Measurements from ENCODE around the gene SOCS6. TPM values are rescaled to one million over a fixed set of nuclear protein-coding genes. Genes with fewer than 3 reads are reported as not detected.
A peak's percentile ranks its signal among the peaks of the same experiment; 100 is the strongest.

The SOCS6 gene
- total RNA-seq, 1 donor from 2014 or later, result 12.4 TPM

GRCh38 chr18:70279470-70279869 lies 9.4 kb upstream of the SOCS6 start:
- H3K36me3 Mint-ChIP-seq (ENCODE audit: unreplicated experiment), result no peaks in the 10 kb centered on the region
- DNase-seq, result no peak
- TF ChIP-seq CTCF (IDR thresholded peaks at IDR 0.05; ENCODE audit: partially characterized antibody, unreplicated experiment), result no peak
- no peaks in the 10 kb centered on the region for H3K4me1 Mint-ChIP-seq (ENCODE audit: low read depth, unreplicated experiment)
- no peaks in the 10 kb centered on the region for H3K27me3 Mint-ChIP-seq (ENCODE audit: unreplicated experiment)
- H3K27ac Mint-ChIP-seq (ENCODE audit: unreplicated experiment), result no peak overlapping the region
- no peaks in the 10 kb centered on the region for H3K9me3 Mint-ChIP-seq (ENCODE audit: unreplicated experiment)
- no peak overlapping the region for H3K4me3 Mint-ChIP-seq (ENCODE audit: unreplicated experiment)

- Mint-ChIP-seq H3K9me3 (ENCODE audit: unreplicated experiment) (no peaks in the 10 kb centered on the region), H3K27ac (ENCODE audit: unreplicated experiment) (no peak overlapping the region), H3K36me3 (ENCODE audit: unreplicated experiment) (no peaks in the 10 kb centered on the region), H3K27me3 (ENCODE audit: unreplicated experiment) (no peaks in the 10 kb centered on the region), H3K4me3 (ENCODE audit: unreplicated experiment) (no peak overlapping the region), H3K4me1 (ENCODE audit: low read depth, unreplicated experiment) (no peaks in the 10 kb centered on the region)
- TF ChIP-seq CTCF (IDR thresholded peaks at IDR 0.05; ENCODE audit: partially characterized antibody, unreplicated experiment), result no peak
- DNase-seq, result no peak
Measured at GRCh38 chr18:70280007-70280925, 8.6 kb upstream of the SOCS6 start.

- no peak overlapping the region for H3K27ac Mint-ChIP-seq (ENCODE audit: unreplicated experiment)
- no peaks in the 10 kb centered on the region for H3K4me1 Mint-ChIP-seq (ENCODE audit: low read depth, unreplicated experiment)
- no peak for TF ChIP-seq CTCF (IDR thresholded peaks at IDR 0.05; ENCODE audit: partially characterized antibody, unreplicated experiment)
- no peak for DNase-seq
- H3K4me3 Mint-ChIP-seq (ENCODE audit: unreplicated experiment), result no peak overlapping the region
- H3K36me3 Mint-ChIP-seq (ENCODE audit: unreplicated experiment), result no peaks in the 10 kb centered on the region
- H3K9me3 Mint-ChIP-seq (ENCODE audit: unreplicated experiment), result peaks cover 6% of the 10 kb centered on the region
- peaks cover 5% of the 10 kb centered on the region for H3K27me3 Mint-ChIP-seq (ENCODE audit: unreplicated experiment)
Measured at GRCh38 chr18:70284976-70285620, 3.7 kb upstream of the SOCS6 start.

GRCh38 chr18:70287731-70288130 lies 1.1 kb upstream of the SOCS6 start:
- peaks cover 7% of the 10 kb centered on the region for H3K9me3 Mint-ChIP-seq (ENCODE audit: unreplicated experiment)
- DNase-seq, result no peak
- H3K27me3 Mint-ChIP-seq (ENCODE audit: unreplicated experiment), result peaks cover 5% of the 10 kb centered on the region
- H3K27ac Mint-ChIP-seq (ENCODE audit: unreplicated experiment), result no peak overlapping the region
- peak overlapping the region; percentile 71 for H3K4me3 Mint-ChIP-seq (ENCODE audit: unreplicated experiment)
- TF ChIP-seq CTCF (IDR thresholded peaks at IDR 0.05; ENCODE audit: partially characterized antibody, unreplicated experiment), result no peak
- H3K4me1 Mint-ChIP-seq (ENCODE audit: low read depth, unreplicated experiment), result peaks cover 2% of the 10 kb centered on the region
- H3K36me3 Mint-ChIP-seq (ENCODE audit: unreplicated experiment), result no peaks in the 10 kb centered on the region
